CD4-positive, CD25-positive, alpha-beta regulatory T cell (primary cell): ENCODE results near the gene VPS45. TPM values are rescaled to one million over a fixed set of nuclear protein-coding genes. Genes with fewer than 3 reads are reported as not detected.

Experiments
- ATAC-seq, 2 donors: fragments of 150-1000 bp; cut with Tn5 transposase; one replicate each; pipeline ENCODE4 v1.10.0; 2021; ENCODE audit warnings: low read depth in 2 of 2, moderate number of reproducible peaks in 2 of 2, moderate library complexity in 1 of 2
- DNase-seq, 3 donors: peaks; one replicate each; pipeline versions ENCODE4 v3.0.0 to v3.0.0-alpha.2; 2012 to 2022; ENCODE audit warnings: mixed read lengths in 1 of 3
- H3K27ac ChIP-seq: one replicate; pipeline ENCODE4 v1.7.0; 2013; ENCODE audit warnings: mild to moderate bottlenecking, low read length; ENCODE audit not compliant: insufficient read depth, poor library complexity, severe bottlenecking
- H3K27me3 ChIP-seq: one replicate; pipeline ENCODE4 v1.7.0; 2013; ENCODE audit warnings: low read length; ENCODE audit not compliant: control insufficient read depth, insufficient read depth
- H3K36me3 ChIP-seq: one replicate; pipeline ENCODE4 v1.7.0; 2013; ENCODE audit warnings: mild to moderate bottlenecking, low read length, moderate library complexity; ENCODE audit not compliant: control insufficient read depth, insufficient read depth
- H3K4me1 ChIP-seq: 2 replicates; pipeline ENCODE4 v1.7.0; 2013; ENCODE audit warnings: mild to moderate bottlenecking, low read length; ENCODE audit not compliant: insufficient read depth, control insufficient read depth, poor library complexity, severe bottlenecking
- H3K4me3 ChIP-seq: one replicate; pipeline ENCODE4 v1.7.0; 2013; ENCODE audit warnings: low read depth, mild to moderate bottlenecking, low read length, moderate library complexity
- H3K9me3 ChIP-seq, 2 experiments: 1 replicate in 1 of 2; 2 replicates in 1 of 2; pipeline ENCODE4 v1.7.0; 2013; ENCODE audit warnings: low read length in 2 of 2, mild to moderate bottlenecking in 1 of 2, moderate library complexity in 1 of 2; ENCODE audit not compliant: control insufficient read depth in 2 of 2
- H3K27ac Mint-ChIP-seq, 3 donors: one replicate each; pipeline ENCODE4 v1.8.0; 2020 to 2022; ENCODE audit warnings: mild to moderate bottlenecking in 3 of 3, mixed read lengths in 3 of 3, moderate library complexity in 2 of 3
- H3K27me3 Mint-ChIP-seq: one replicate; pipeline ENCODE4 v1.8.0; 2022; ENCODE audit warnings: mild to moderate bottlenecking, mixed read lengths
- H3K36me3 Mint-ChIP-seq: one replicate; pipeline ENCODE4 v1.8.0; 2020; ENCODE audit warnings: mixed read lengths
- H3K4me1 Mint-ChIP-seq, 4 donors: one replicate each; pipeline ENCODE4 v1.8.0; 2020 to 2022; ENCODE audit warnings: mixed read lengths in 4 of 4, mild to moderate bottlenecking in 1 of 4
- H3K4me3 Mint-ChIP-seq, 4 donors: one replicate each; pipeline ENCODE4 v1.8.0; 2020 to 2022; ENCODE audit warnings: mild to moderate bottlenecking in 4 of 4, mixed read lengths in 4 of 4, moderate library complexity in 3 of 4
- H3K9me3 Mint-ChIP-seq, 7 donors: one replicate each; pipeline ENCODE4 v1.8.0; 2020 to 2022; ENCODE audit warnings: mixed read lengths in 7 of 7, mild to moderate bottlenecking in 3 of 7, moderate library complexity in 2 of 7
- polyA plus RNA-seq, 4 donors: library from polyadenylated mRNA; unstranded; fragments of 300-500 nt; fragmentation: Illumina TruSeq; gene quantifications; one replicate each; pipeline ENCODE4 v1.2.3, GENCODE V29; 2021
- total RNA-seq: library from RNA; stranded (reverse); gene quantifications from one replicate; pipeline ENCODE4 v1.2.3, GENCODE V29; 2022

VPS45 gene
- total RNA-seq = 23.4 TPM
- 10 to 100 TPM; 25.8 to 27.8 (median 26.3) TPM for polyA plus RNA-seq

GRCh38 chr1:150067184-150068108 lies at the start of gene VPS45:
Gene VPS45 (plus strand): TSS chr1:150067776. CDS start chr1:150067858, 82 bp downstream.
- Histone ChIP-seq H3K27ac (peak within 1 kb of the TSS; percentile 63), H3K4me1 (peaks cover 16% of the 10 kb centered on the region), H3K9me3 (no peaks in the 10 kb centered on the region), H3K36me3 (no peaks in the 10 kb centered on the region), H3K4me3 (peak within 1 kb of the TSS; percentile 98), H3K27me3 (no peaks in the 10 kb centered on the region)
- Mint-ChIP-seq H3K4me3 (peak within 1 kb of the TSS; percentile 85 to 96 (median 93)), H3K4me1 (peaks cover 26 to 41% (median 34%) of the 10 kb centered on the region in 4 donors), H3K27ac (peak within 1 kb of the TSS; percentile 92 to 97 (median 95)), H3K27me3 (no peaks in the 10 kb centered on the region), H3K36me3 (peaks cover 6% of the 10 kb centered on the region), H3K9me3 (peaks cover 0 to 2% (median 0%) of the 10 kb centered on the region in 7 donors)
- peak; percentile 95 for ATAC-seq
- DNase-seq = peak; percentile 67 to 92 (median 74)

- no peak overlapping the region for H3K4me3 ChIP-seq
- Mint-ChIP-seq H3K4me1 (no peaks in the 10 kb centered on the region), H3K27me3 (peaks cover 8% of the 10 kb centered on the region), H3K4me3 (no peak overlapping the region), H3K36me3 (no peaks in the 10 kb centered on the region), H3K27ac (no peak overlapping the region), H3K9me3 (no peaks in the 10 kb centered on the region)
- no peaks in the 10 kb centered on the region for H3K27me3 ChIP-seq
- DNase-seq (no peak), ATAC-seq (no peak)
- H3K9me3 ChIP-seq = no peaks in the 10 kb centered on the region
- no peaks in the 10 kb centered on the region for H3K4me1 ChIP-seq
- H3K27ac ChIP-seq = no peak overlapping the region
- H3K36me3 ChIP-seq = no peaks in the 10 kb centered on the region
These were observed 49.4 kb upstream of the VPS45 start for GRCh38 chr1:150018165-150018564.

GRCh38 chr1:150020711-150021110 lies 46.9 kb upstream of the VPS45 start:
- no peaks in the 10 kb centered on the region for H3K4me1 Mint-ChIP-seq
- no peaks in the 10 kb centered on the region for H3K36me3 Mint-ChIP-seq
- Histone ChIP-seq H3K27me3 (no peaks in the 10 kb centered on the region), H3K36me3 (no peaks in the 10 kb centered on the region), H3K9me3 (no peaks in the 10 kb centered on the region), H3K4me3 (no peak overlapping the region), H3K27ac (no peak overlapping the region), H3K4me1 (no peaks in the 10 kb centered on the region)
- ATAC-seq = no peak
- peaks cover 14% of the 10 kb centered on the region for H3K27me3 Mint-ChIP-seq
- DNase-seq = no peak
- no peak overlapping the region for H3K4me3 Mint-ChIP-seq
- H3K9me3 Mint-ChIP-seq = no peaks in the 10 kb centered on the region
- no peak overlapping the region for H3K27ac Mint-ChIP-seq

GRCh38 chr1:150021191-150021694 lies 46.3 kb upstream of the VPS45 start:
- Histone ChIP-seq H3K9me3 (no peaks in the 10 kb centered on the region), H3K4me1 (no peaks in the 10 kb centered on the region), H3K27ac (no peak overlapping the region), H3K4me3 (no peak overlapping the region), H3K36me3 (no peaks in the 10 kb centered on the region), H3K27me3 (no peaks in the 10 kb centered on the region)
- Mint-ChIP-seq H3K4me1 (no peaks in the 10 kb centered on the region), H3K36me3 (no peaks in the 10 kb centered on the region), H3K27me3 (peaks cover 17% of the 10 kb centered on the region), H3K27ac (peak overlapping the region in 1 of 3 donors; percentile 66), H3K9me3 (no peaks in the 10 kb centered on the region), H3K4me3 (no peak overlapping the region)
- ATAC-seq = no peak
- DNase-seq = no peak

GRCh38 chr1:150022357-150022756 lies 45.2 kb upstream of the VPS45 start:
- Histone ChIP-seq H3K27me3 (no peaks in the 10 kb centered on the region), H3K36me3 (no peaks in the 10 kb centered on the region), H3K4me3 (no peak overlapping the region), H3K9me3 (no peaks in the 10 kb centered on the region), H3K4me1 (no peaks in the 10 kb centered on the region), H3K27ac (no peak overlapping the region)
- Mint-ChIP-seq H3K4me1 (no peaks in the 10 kb centered on the region), H3K27ac (no peak overlapping the region), H3K36me3 (no peaks in the 10 kb centered on the region), H3K9me3 (no peaks in the 10 kb centered on the region), H3K27me3 (peaks cover 20% of the 10 kb centered on the region), H3K4me3 (no peak overlapping the region)
- DNase-seq = no peak
- ATAC-seq = no peak

- H3K27me3 Mint-ChIP-seq = peaks cover 27% of the 10 kb centered on the region
- H3K4me3 ChIP-seq = no peak overlapping the region
- DNase-seq = no peak
- no peak overlapping the region for H3K27ac ChIP-seq
- no peaks in the 10 kb centered on the region for H3K9me3 ChIP-seq
- H3K27ac Mint-ChIP-seq = no peak overlapping the region
- H3K4me1 Mint-ChIP-seq = no peaks in the 10 kb centered on the region
- H3K4me1 ChIP-seq = no peaks in the 10 kb centered on the region
- H3K9me3 Mint-ChIP-seq = no peaks in the 10 kb centered on the region
- no peak for ATAC-seq
- H3K4me3 Mint-ChIP-seq = no peak overlapping the region
- H3K36me3 ChIP-seq = no peaks in the 10 kb centered on the region
- H3K27me3 ChIP-seq = no peaks in the 10 kb centered on the region
- H3K36me3 Mint-ChIP-seq = no peaks in the 10 kb centered on the region
These were observed 43.4 kb upstream of the VPS45 start for GRCh38 chr1:150024156-150024555.

- DNase-seq (no peak), ATAC-seq (no peak)
- Mint-ChIP-seq H3K4me1 (no peaks in the 10 kb centered on the region), H3K4me3 (no peak overlapping the region), H3K27ac (no peak overlapping the region), H3K27me3 (peaks cover 35% of the 10 kb centered on the region), H3K36me3 (no peaks in the 10 kb centered on the region), H3K9me3 (peaks cover 0 to 2% (median 0%) of the 10 kb centered on the region in 7 donors)
- Histone ChIP-seq H3K36me3 (no peaks in the 10 kb centered on the region), H3K27me3 (no peaks in the 10 kb centered on the region), H3K4me3 (no peak overlapping the region), H3K27ac (no peak overlapping the region), H3K4me1 (no peaks in the 10 kb centered on the region), H3K9me3 (no peaks in the 10 kb centered on the region)
These were observed 39.3 kb upstream of the VPS45 start for GRCh38 chr1:150028322-150028721.
